Neutrophil (primary cell): ENCODE results near the gene SNX10.

Source experiments
- H3K27ac ChIP-seq: fragments of 200-600 bp; sonication (generic); 2 replicates; pipeline ENCODE4 v1.5.1; 2016; ENCODE audit warnings: mild to moderate bottlenecking, moderate library complexity
- H3K27me3 ChIP-seq: fragments of 200-600 bp; sonication (generic); 2 replicates; pipeline ENCODE4 v1.6.0; 2016; ENCODE audit warnings: mild to moderate bottlenecking
- H3K36me3 ChIP-seq: fragments of 200-600 bp; sonication (generic); 2 replicates; pipeline ENCODE4 v1.5.1; 2017
- H3K4me1 ChIP-seq, 2 experiments: fragments of 200-600 bp in 1 of 2; sonication (generic) in 1 of 2; 1 replicate in 1 of 2; 2 replicates in 1 of 2; pipeline versions ENCODE4 v1.5.1 to v1.6.1; 2013 to 2016; ENCODE audit warnings: low read depth in 1 of 2, low read length in 1 of 2, mild to moderate bottlenecking in 1 of 2, moderate library complexity in 1 of 2; ENCODE audit not compliant: control insufficient read depth in 1 of 2, insufficient read depth in 1 of 2
- H3K4me3 ChIP-seq, 2 experiments: fragments of 200-600 bp in 1 of 2; sonication (generic) in 1 of 2; 1 replicate in 1 of 2; 2 replicates in 1 of 2; pipeline ENCODE4 v1.5.1; 2013 to 2016; ENCODE audit warnings: low read depth in 1 of 2, low read length in 1 of 2, mild to moderate bottlenecking in 1 of 2, moderate library complexity in 1 of 2
- H3K9me3 ChIP-seq: fragments of 200-600 bp; sonication (generic); 2 replicates; pipeline ENCODE4 v1.5.1; 2016
- TF ChIP-seq, protein P1 (sequence below): fragments of 200-600 bp; sonication (generic); IDR thresholded peaks from 2 replicates; pipeline ENCODE4 v1.5.1; 2016; ENCODE audit warnings: antibody characterized with exemption

SNX10 gene

DNA sequence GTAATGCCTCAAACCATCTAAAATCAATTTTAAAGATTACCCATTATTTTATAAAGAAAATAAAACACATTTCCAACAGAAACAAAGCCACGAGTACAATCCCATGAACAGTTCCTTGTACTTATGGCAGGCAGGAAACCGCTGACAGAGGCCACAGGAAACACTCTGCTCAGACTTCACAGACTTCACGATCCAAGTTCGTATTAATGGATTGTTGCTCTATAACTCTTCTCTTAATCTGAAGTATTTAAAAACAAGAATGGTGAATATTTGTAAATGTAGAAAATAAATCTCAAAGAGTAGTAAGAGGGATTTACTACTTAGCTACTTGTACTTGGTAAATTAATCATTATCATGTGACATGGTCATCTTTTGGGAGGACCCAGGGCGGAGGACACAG, 78.3 kb downstream of the SNX10 start:
- H3K4me3 ChIP-seq, result no peak overlapping the region
- H3K36me3 ChIP-seq, result peaks cover 86% of the 10 kb centered on the region
- H3K9me3 ChIP-seq, result no peaks in the 10 kb centered on the region
- peaks cover 11 to 19% of the 10 kb centered on the region in 2 experiments for H3K4me1 ChIP-seq
- peak overlapping the region; percentile 51 for H3K27ac ChIP-seq
- TF ChIP-seq, protein P1, sequence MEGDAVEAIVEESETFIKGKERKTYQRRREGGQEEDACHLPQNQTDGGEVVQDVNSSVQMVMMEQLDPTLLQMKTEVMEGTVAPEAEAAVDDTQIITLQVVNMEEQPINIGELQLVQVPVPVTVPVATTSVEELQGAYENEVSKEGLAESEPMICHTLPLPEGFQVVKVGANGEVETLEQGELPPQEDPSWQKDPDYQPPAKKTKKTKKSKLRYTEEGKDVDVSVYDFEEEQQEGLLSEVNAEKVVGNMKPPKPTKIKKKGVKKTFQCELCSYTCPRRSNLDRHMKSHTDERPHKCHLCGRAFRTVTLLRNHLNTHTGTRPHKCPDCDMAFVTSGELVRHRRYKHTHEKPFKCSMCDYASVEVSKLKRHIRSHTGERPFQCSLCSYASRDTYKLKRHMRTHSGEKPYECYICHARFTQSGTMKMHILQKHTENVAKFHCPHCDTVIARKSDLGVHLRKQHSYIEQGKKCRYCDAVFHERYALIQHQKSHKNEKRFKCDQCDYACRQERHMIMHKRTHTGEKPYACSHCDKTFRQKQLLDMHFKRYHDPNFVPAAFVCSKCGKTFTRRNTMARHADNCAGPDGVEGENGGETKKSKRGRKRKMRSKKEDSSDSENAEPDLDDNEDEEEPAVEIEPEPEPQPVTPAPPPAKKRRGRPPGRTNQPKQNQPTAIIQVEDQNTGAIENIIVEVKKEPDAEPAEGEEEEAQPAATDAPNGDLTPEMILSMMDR, result no peak
- peaks cover 12% of the 10 kb centered on the region for H3K27me3 ChIP-seq

DNA sequence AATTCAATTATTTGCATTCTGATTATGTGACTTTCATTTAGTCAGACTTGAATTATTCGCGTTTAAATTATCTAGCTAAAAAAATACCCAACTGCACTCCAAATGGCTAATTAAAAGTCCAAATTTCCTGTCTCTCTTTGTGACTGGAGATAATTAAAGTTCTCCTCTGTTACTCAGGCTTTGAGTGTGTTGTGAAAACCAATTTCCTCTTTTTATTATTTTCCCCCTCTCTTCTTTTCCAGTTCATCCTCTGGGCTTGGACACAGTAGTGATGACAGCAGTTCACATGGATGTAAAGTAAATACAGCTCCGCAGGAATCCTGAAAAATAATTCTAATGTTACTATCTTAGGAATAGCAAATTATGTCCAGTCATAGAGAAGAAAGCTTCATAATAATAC, 80.6 kb downstream of the SNX10 start:
- H3K27me3 ChIP-seq, result peaks cover 34% of the 10 kb centered on the region
- H3K4me1 ChIP-seq, result peaks cover 24 to 34% of the 10 kb centered on the region in 2 experiments
- TF ChIP-seq, protein P1, result no peak
- no peak overlapping the region for H3K4me3 ChIP-seq
- peaks cover 64% of the 10 kb centered on the region for H3K36me3 ChIP-seq
- no peak overlapping the region for H3K27ac ChIP-seq
- no peaks in the 10 kb centered on the region for H3K9me3 ChIP-seq

DNA sequence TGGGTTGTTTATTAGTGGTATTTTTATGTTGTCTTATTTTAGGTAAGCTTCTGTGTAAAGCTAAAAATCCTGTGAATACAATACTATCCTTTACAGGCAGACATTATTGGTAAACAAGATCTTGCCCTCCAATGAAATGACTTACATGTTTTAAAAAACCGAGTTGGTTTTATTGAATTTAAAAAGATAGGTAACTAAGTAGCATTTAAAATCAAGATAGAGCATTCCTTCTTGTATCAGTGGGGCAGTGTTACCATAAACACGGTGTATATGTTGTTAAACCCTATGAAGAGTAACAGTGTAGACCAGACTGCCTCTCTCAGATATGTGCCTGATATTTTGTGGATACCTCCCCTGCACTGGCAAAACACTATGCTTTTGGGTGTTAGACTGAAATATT, 81.0 kb downstream of the SNX10 start:
- no peak overlapping the region for H3K4me3 ChIP-seq
- peaks cover 59% of the 10 kb centered on the region for H3K36me3 ChIP-seq
- H3K27me3 ChIP-seq, result peaks cover 39% of the 10 kb centered on the region
- H3K4me1 ChIP-seq, result peaks cover 24 to 34% of the 10 kb centered on the region in 2 experiments
- no peak overlapping the region for H3K27ac ChIP-seq
- TF ChIP-seq, protein P1, result no peak
- no peaks in the 10 kb centered on the region for H3K9me3 ChIP-seq

DNA sequence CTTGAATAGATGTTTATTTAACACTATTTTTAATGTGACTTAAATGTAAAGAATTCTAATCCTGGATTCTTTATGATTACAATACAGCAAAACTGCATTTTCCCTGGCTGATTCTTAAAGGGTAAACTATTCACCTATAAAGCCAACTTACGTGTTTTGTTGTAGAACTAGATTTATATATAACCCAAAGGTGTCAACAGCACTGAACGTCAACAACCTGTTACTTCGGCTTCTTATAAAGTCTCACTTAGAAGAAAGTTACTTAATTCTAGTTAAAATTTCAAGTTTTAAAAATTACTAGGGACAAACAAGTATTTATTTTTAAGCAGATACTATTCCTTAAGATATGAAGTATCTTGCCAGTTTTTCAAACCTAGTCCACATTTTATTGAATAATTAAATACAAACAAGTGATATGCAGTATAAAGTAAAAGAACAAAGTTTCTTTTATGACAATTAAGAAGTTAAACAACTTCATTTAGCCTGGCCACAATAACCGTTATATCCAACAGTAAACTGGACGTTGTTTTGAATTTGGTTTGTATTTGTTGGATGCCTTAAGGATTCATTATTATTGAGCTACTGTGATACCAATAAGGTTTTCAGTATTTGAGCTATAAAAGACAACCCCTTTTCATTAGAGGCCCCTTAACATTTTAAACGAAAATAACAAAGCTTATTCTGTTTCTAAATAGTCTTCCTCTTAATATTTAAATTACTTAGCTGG, 83.1 kb downstream of the SNX10 start:
- Histone ChIP-seq H3K36me3 (peaks cover 43% of the 10 kb centered on the region), H3K4me1 (peaks cover 20 to 28% of the 10 kb centered on the region in 2 experiments), H3K27me3 (peaks cover 60% of the 10 kb centered on the region), H3K9me3 (no peaks in the 10 kb centered on the region), H3K4me3 (no peak overlapping the region), H3K27ac (no peak overlapping the region)
- TF ChIP-seq, protein P1, result no peak

DNA sequence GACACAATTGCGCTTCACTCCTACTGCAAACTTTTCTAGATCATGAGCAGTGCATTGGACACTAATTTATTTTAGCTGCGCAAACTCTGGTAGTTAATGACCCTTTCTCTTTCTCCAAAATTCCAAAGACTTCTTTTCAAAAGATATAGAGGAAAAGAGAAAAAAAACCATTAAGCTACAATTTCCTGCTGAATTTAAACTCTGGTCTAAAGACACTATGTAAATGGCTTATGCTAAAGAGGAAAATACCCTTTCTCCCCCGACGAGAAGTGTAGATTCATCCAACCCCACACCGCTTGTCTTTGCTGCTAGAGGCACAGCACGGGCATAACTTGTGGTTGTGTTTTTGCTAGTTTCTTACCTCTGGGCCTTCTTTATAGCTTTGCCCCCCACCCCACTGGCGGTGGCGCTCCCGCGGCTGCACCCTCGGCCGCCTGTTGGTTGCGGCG, 84.1 kb downstream of the SNX10 start:
- no peaks in the 10 kb centered on the region for H3K9me3 ChIP-seq
- peaks cover 62% of the 10 kb centered on the region for H3K27me3 ChIP-seq
- H3K4me1 ChIP-seq, result peaks cover 13 to 19% of the 10 kb centered on the region in 2 experiments
- no peak overlapping the region for H3K27ac ChIP-seq
- TF ChIP-seq, protein P1, result no peak
- peak overlapping the region in 1 of 2 experiments; percentile 41 for H3K4me3 ChIP-seq
- peaks cover 40% of the 10 kb centered on the region for H3K36me3 ChIP-seq
